ENCODE measurements around the gene PRSS36. TPM values are rescaled to one million over a fixed set of nuclear protein-coding genes. Genes with fewer than 3 reads are reported as not detected.
"Not testable (repeated sequence)": the region's sequence is repeated elsewhere in the genome, so short reads cannot be mapped to it uniquely, and the experiment has no call there.

Gene PRSS36
- total and polyA plus RNA-seq, 5 donors from 2014 or later = 0.39 to 1.4 (median 1.2) TPM

DNA sequence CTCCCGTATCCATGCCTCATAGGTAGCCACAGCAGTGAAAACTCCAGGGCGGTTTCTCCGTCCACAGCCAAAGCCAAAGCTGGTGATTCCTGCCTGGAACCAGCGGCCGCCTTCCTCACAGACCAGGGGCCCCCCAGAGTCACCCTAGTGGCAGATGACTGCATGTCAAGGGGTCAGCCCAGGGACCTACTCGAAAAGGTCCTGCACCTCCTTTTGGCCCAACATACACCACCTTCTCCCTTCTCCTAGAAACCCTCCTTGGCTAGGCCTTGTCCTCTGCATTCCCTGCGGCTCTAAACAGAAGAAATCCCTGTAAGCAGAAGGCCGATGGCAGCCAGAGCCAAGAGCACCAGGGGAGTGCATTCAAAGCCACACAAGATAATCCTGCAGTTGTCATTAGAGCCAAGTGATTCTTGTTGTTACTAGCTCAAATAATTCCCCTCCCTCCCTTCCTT lies 6.1 kb downstream of the PRSS36 start:
- Histone ChIP-seq H3K4me1 (ENCODE audit: control insufficient read depth, insufficient read depth, low read length, poor library complexity, severe bottlenecking) (peaks cover 19% of the 10 kb centered on the region), H3K27me3 (ENCODE audit: control insufficient read depth, insufficient read depth, low read length) (no peaks in the 10 kb centered on the region), H3K36me3 (ENCODE audit: control insufficient read depth, insufficient read depth, low read length) (no peaks in the 10 kb centered on the region), H3K27ac (ENCODE audit: insufficient read depth, low read length, poor library complexity, severe bottlenecking) (no peak overlapping the region), H3K4me3 (ENCODE audit: low read depth, low read length) (no peak overlapping the region), H3K9me3 (ENCODE audit: control insufficient read depth in 2 of 2, low read length in 2 of 2) (no peaks in the 10 kb centered on the region)
- DNase-seq = no peak
- peak overlapping the region in 2 of 3 donors; percentile 47 to 82 for H3K27ac Mint-ChIP-seq
- no peaks in the 10 kb centered on the region for H3K36me3 Mint-ChIP-seq
- no peaks in the 10 kb centered on the region for H3K9me3 Mint-ChIP-seq
- H3K4me3 Mint-ChIP-seq = peak overlapping the region; percentile 69 to 90 (median 76)
- no peak for ATAC-seq (ENCODE audit: low read depth in 2 of 2)
- peaks cover 4 to 20% (median 6%) of the 10 kb centered on the region in 4 donors for H3K4me1 Mint-ChIP-seq
- H3K27me3 Mint-ChIP-seq = peaks cover 10% of the 10 kb centered on the region

GRCh38 chr16:31143011-31143693 lies 6.7 kb downstream of the PRSS36 start:
- peak overlapping the region; percentile 69 to 90 (median 76) for H3K4me3 Mint-ChIP-seq
- H3K27ac Mint-ChIP-seq = peak overlapping the region in 2 of 3 donors; percentile 47 to 82
- no peaks in the 10 kb centered on the region for H3K36me3 ChIP-seq (ENCODE audit: control insufficient read depth, insufficient read depth, low read length)
- no peaks in the 10 kb centered on the region for H3K27me3 ChIP-seq (ENCODE audit: control insufficient read depth, insufficient read depth, low read length)
- peaks cover 10% of the 10 kb centered on the region for H3K27me3 Mint-ChIP-seq
- peaks cover 19% of the 10 kb centered on the region for H3K4me1 ChIP-seq (ENCODE audit: control insufficient read depth, insufficient read depth, low read length, poor library complexity, severe bottlenecking)
- no peak for ATAC-seq (ENCODE audit: low read depth in 2 of 2)
- H3K27ac ChIP-seq (ENCODE audit: insufficient read depth, low read length, poor library complexity, severe bottlenecking) = peak overlapping the region; percentile 70
- no peaks in the 10 kb centered on the region for H3K9me3 ChIP-seq (ENCODE audit: control insufficient read depth in 2 of 2, low read length in 2 of 2)
- DNase-seq = no peak
- no peaks in the 10 kb centered on the region for H3K9me3 Mint-ChIP-seq
- H3K4me3 ChIP-seq (ENCODE audit: low read depth, low read length) = no peak overlapping the region
- no peaks in the 10 kb centered on the region for H3K36me3 Mint-ChIP-seq
- H3K4me1 Mint-ChIP-seq = peaks cover 4 to 20% (median 6%) of the 10 kb centered on the region in 4 donors

DNA sequence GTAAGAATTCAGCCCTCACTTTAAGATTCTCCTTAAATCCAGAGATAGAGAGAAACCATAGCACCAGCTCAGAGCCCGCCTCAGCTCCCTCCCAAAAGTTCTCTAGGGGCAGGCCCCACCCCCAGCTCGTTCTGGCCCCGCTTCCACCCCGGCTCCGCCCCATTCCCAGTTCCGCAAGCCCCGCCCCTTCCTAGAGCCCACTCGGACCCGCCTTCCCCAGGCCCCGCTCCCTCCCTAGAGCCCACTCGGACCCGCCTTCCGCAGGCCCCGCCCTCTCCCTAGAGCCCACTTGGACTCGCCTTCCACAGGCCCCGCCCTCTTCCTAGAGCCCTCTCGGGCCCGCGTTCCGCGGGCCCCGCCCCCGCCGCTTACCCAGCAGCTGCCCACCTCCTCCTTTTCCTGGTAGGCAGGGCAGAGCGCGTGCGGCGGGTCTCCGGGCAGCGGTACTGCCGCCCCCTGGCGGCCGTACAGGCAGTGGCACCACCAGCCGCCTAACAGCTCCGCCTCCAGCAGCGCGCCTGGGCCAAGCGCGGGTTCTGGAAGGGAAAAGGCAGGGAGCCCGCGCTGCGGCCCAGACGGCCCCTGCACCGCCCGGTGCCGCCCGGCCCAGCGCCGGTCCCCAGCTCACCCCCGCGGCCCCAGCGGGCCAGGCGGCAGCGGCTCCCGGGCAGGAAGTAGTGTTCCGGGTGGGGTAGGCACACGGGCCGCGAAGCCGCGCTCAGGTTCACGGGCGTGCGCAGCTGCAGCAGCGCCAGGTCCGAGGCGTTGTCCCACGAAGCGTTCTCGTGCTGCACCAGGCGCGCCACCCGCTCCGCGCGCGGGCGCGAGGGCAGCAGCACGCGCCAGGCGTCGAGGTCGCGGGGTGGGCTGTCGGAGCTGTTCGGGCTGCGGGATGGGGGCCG lies 7.5 kb downstream of the PRSS36 start:
- peaks cover 4 to 20% (median 7%) of the 10 kb centered on the region in 4 donors for H3K4me1 Mint-ChIP-seq
- H3K9me3 Mint-ChIP-seq = no peaks in the 10 kb centered on the region
- Histone ChIP-seq H3K36me3 (ENCODE audit: control insufficient read depth, insufficient read depth, low read length) (no peaks in the 10 kb centered on the region), H3K4me3 (ENCODE audit: low read depth, low read length) (peak overlapping the region; percentile 51), H3K4me1 (ENCODE audit: control insufficient read depth, insufficient read depth, low read length, poor library complexity, severe bottlenecking) (peaks cover 19% of the 10 kb centered on the region), H3K9me3 (ENCODE audit: control insufficient read depth in 2 of 2, low read length in 2 of 2) (no peaks in the 10 kb centered on the region), H3K27ac (ENCODE audit: insufficient read depth, low read length, poor library complexity, severe bottlenecking) (peak overlapping the region; percentile 77), H3K27me3 (ENCODE audit: control insufficient read depth, insufficient read depth, low read length) (no peaks in the 10 kb centered on the region)
- H3K4me3 Mint-ChIP-seq = peak overlapping the region; percentile 56 to 93 (median 82)
- no peaks in the 10 kb centered on the region for H3K36me3 Mint-ChIP-seq
- ATAC-seq (ENCODE audit: low read depth in 2 of 2) (peak; percentile 87 to 90), DNase-seq (peak; percentile 92 to 99 (median 95))
- peaks cover 10% of the 10 kb centered on the region for H3K27me3 Mint-ChIP-seq
- peak overlapping the region; percentile 83 to 90 (median 88) for H3K27ac Mint-ChIP-seq

GRCh38 chr16:31141489-31142108 lies 8.3 kb downstream of the PRSS36 start:
- peaks cover 10% of the 10 kb centered on the region for H3K27me3 Mint-ChIP-seq
- H3K27ac Mint-ChIP-seq = peak overlapping the region; percentile 83 to 90 (median 88)
- no peak for DNase-seq
- H3K9me3 ChIP-seq (ENCODE audit: control insufficient read depth in 2 of 2, low read length in 2 of 2) = no peaks in the 10 kb centered on the region
- no peaks in the 10 kb centered on the region for H3K36me3 ChIP-seq (ENCODE audit: control insufficient read depth, insufficient read depth, low read length)
- H3K27ac ChIP-seq (ENCODE audit: insufficient read depth, low read length, poor library complexity, severe bottlenecking) = peak overlapping the region; percentile 77
- H3K4me1 ChIP-seq (ENCODE audit: control insufficient read depth, insufficient read depth, low read length, poor library complexity, severe bottlenecking) = peaks cover 19% of the 10 kb centered on the region
- no peaks in the 10 kb centered on the region for H3K36me3 Mint-ChIP-seq
- H3K4me1 Mint-ChIP-seq = peaks cover 4 to 20% (median 7%) of the 10 kb centered on the region in 4 donors
- ATAC-seq (ENCODE audit: low read depth in 2 of 2) = no peak
- H3K9me3 Mint-ChIP-seq = no peaks in the 10 kb centered on the region
- H3K4me3 Mint-ChIP-seq = peak overlapping the region; percentile 56 to 93 (median 82)
- H3K4me3 ChIP-seq (ENCODE audit: low read depth, low read length) = peak overlapping the region; percentile 51
- H3K27me3 ChIP-seq (ENCODE audit: control insufficient read depth, insufficient read depth, low read length) = no peaks in the 10 kb centered on the region

GRCh38 chr16:31141071-31141469 lies 8.8 kb downstream of the PRSS36 start:
- not testable (repeated sequence) for H3K27me3 Mint-ChIP-seq, H3K36me3 Mint-ChIP-seq
- H3K4me3 Mint-ChIP-seq = peak overlapping the region in 1 of 4 donors; percentile 12

GRCh38 chr16:31138621-31139578 lies 11.0 kb downstream of the PRSS36 start:
- Histone ChIP-seq H3K27me3 (ENCODE audit: control insufficient read depth, insufficient read depth, low read length) (no peaks in the 10 kb centered on the region), H3K36me3 (ENCODE audit: control insufficient read depth, insufficient read depth, low read length) (no peaks in the 10 kb centered on the region), H3K27ac (ENCODE audit: insufficient read depth, low read length, poor library complexity, severe bottlenecking) (no peak overlapping the region), H3K9me3 (ENCODE audit: control insufficient read depth in 2 of 2, low read length in 2 of 2) (no peaks in the 10 kb centered on the region), H3K4me1 (ENCODE audit: control insufficient read depth, insufficient read depth, low read length, poor library complexity, severe bottlenecking) (peaks cover 19% of the 10 kb centered on the region), H3K4me3 (ENCODE audit: low read depth, low read length) (no peak overlapping the region)
- peaks cover 3% of the 10 kb centered on the region for H3K27me3 Mint-ChIP-seq
- no peaks in the 10 kb centered on the region for H3K36me3 Mint-ChIP-seq
- no peak overlapping the region for H3K27ac Mint-ChIP-seq
- ATAC-seq (ENCODE audit: low read depth in 2 of 2) (no peak), DNase-seq (no peak)
- H3K4me1 Mint-ChIP-seq = peaks cover 4 to 13% (median 7%) of the 10 kb centered on the region in 4 donors
- no peak overlapping the region for H3K4me3 Mint-ChIP-seq
- no peaks in the 10 kb centered on the region for H3K9me3 Mint-ChIP-seq

More at GRCh38 chr16:31141071-31141469, 8.8 kb downstream of the PRSS36 start:
- H3K4me1 ChIP-seq (ENCODE audit: control insufficient read depth, insufficient read depth, low read length, poor library complexity, severe bottlenecking) = peaks cover 19% of the 10 kb centered on the region
- not testable (repeated sequence) for ATAC-seq (ENCODE audit: low read depth in 2 of 2); H3K9me3 ChIP-seq (ENCODE audit: control insufficient read depth in 2 of 2, low read length in 2 of 2); DNase-seq; H3K27me3 ChIP-seq (ENCODE audit: control insufficient read depth, insufficient read depth, low read length); H3K4me3 ChIP-seq (ENCODE audit: low read depth, low read length); H3K9me3 Mint-ChIP-seq; H3K36me3 ChIP-seq (ENCODE audit: control insufficient read depth, insufficient read depth, low read length); H3K27ac ChIP-seq (ENCODE audit: insufficient read depth, low read length, poor library complexity, severe bottlenecking)
- H3K4me1 Mint-ChIP-seq = peaks cover 4 to 18% (median 7%) of the 10 kb centered on the region in 4 donors
- H3K27ac Mint-ChIP-seq = peak overlapping the region in 2 of 3 donors; percentile 31 to 83
